NT2/D1 (cell line): ENCODE measurements around the gene ALDH2.
A peak's percentile ranks its signal among the peaks of the same experiment; 100 is the strongest.
"Not testable (repeated sequence)": the region's sequence is repeated elsewhere in the genome, so short reads cannot be mapped to it uniquely, and the experiment has no call there.

Source experiments
- DNase-seq: peaks from one replicate; pipeline ENCODE4 v3.0.0-alpha.2; 2011; ENCODE audit warnings: low read depth, low spot score
- H3K27me3 ChIP-seq: 2 replicates; pipeline ENCODE4 v1.6.0; 2011; ENCODE audit warnings: mild to moderate bottlenecking; ENCODE audit not compliant: insufficient read length, insufficient read depth
- H3K36me3 ChIP-seq: 2 replicates; pipeline ENCODE4 v1.6.1; 2011; ENCODE audit warnings: mild to moderate bottlenecking, low read length, mixed read lengths; ENCODE audit not compliant: insufficient read depth, insufficient read length
- H3K4me1 ChIP-seq: 2 replicates; pipeline ENCODE4 v1.5.1; 2011; ENCODE audit not compliant: insufficient read depth, insufficient read length
- H3K4me3 ChIP-seq: 2 replicates; pipeline ENCODE4 v1.5.1; 2011; ENCODE audit warnings: low read depth; ENCODE audit not compliant: insufficient read length
- H3K9ac ChIP-seq: 2 replicates; pipeline ENCODE4 v1.6.0; 2011; ENCODE audit warnings: low read depth; ENCODE audit not compliant: insufficient read length
- H3K9me3 ChIP-seq: 2 replicates; pipeline ENCODE4 v1.5.1; 2011; ENCODE audit warnings: mild to moderate bottlenecking, low read length; ENCODE audit not compliant: insufficient read depth
- SUZ12 ChIP-seq: IDR thresholded peaks from 2 replicates; pipeline ENCODE4 v1.6.1; 2011; ENCODE audit not compliant: insufficient read length, insufficient read depth; ENCODE audit errors: extremely low read depth
- YY1 ChIP-seq: IDR thresholded peaks from 2 replicates; pipeline ENCODE4 v1.6.1; 2011; ENCODE audit not compliant: insufficient read length, insufficient read depth
- ZNF274 ChIP-seq: IDR thresholded peaks from 2 replicates; pipeline ENCODE4 v1.6.1; 2011; ENCODE audit warnings: mild to moderate bottlenecking, low read depth, low read length

ALDH2 gene

DNA sequence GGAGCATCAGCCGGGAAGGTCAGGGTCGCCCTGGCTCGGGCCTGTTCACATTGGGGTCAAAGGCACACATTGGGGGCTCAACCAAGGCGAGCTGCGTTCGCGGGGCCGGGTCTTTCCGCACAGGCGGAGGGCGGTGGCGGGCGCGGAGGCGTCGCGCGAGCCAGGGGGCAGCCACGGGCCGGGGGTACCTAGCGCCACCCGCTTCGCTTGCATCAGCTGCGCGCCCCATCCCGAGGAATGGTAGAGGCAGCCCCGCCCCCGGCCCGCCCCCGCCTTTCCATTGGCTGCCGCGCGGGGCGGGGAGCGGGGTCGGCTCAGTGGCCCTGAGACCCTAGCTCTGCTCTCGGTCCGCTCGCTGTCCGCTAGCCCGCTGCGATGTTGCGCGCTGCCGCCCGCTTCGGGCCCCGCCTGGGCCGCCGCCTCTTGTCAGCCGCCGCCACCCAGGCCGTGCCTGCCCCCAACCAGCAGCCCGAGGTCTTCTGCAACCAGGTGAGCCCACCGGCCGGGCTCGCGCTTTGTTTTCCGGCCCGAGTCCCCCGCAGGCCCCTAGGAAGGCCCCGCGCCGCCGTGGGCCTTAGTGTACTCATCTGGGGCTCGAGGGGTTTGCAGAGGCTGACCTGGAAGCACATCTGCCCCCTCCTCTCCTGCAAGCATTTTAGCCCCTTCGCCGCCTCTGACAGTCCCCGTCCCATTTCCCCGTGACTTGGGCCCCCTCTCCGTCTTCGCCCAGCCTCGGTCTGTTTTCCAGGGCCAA is at the start of gene ALDH2:
TSS of gene ALDH2 (plus strand) at position 326 of the 754 bp plus-strand sequence. CDS start at position 376, 50 bp downstream.
- Histone ChIP-seq H3K4me3 (peak within 1 kb of the TSS; percentile 60), H3K27me3 (no peaks in the 10 kb centered on the region), H3K36me3 (peaks cover 17% of the 10 kb centered on the region), H3K9me3 (peaks cover 11% of the 10 kb centered on the region; the same call in 1 of the 2 replicates), H3K9ac (peak within 1 kb of the TSS; percentile 91), H3K4me1 (peaks cover 10% of the 10 kb centered on the region)
- DNase-seq = peak; percentile 66
- TF ChIP-seq YY1 = no peak
- TF ChIP-seq SUZ12 = no peak
- no peak for TF ChIP-seq ZNF274

DNA sequence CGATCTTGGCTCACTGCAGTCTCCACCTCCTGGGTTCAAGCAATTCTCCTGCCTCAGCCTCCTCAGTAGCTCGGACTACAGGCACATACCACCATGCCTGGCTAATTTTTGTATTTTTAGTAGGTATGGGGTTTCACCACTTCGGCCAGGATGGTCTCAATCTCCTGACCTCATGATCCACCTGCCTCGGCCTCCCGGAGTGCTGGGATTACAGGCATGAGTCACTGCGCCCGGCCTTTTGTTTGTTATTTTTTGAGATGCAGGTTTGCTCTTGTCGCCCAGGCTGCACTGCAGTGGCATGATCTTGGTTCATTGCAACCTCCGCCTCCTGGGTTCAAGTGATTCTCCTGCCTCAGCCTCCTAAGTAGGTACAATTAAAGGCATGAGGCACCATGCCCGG is 47.4 kb upstream of the ALDH2 start:
- H3K4me3 ChIP-seq, H3K27me3 ChIP-seq, H3K9me3 ChIP-seq, H3K4me1 ChIP-seq, H3K9ac ChIP-seq, DNase-seq: not testable (repeated sequence)
- H3K36me3 ChIP-seq = peaks cover 55% of the 10 kb centered on the region

DNA sequence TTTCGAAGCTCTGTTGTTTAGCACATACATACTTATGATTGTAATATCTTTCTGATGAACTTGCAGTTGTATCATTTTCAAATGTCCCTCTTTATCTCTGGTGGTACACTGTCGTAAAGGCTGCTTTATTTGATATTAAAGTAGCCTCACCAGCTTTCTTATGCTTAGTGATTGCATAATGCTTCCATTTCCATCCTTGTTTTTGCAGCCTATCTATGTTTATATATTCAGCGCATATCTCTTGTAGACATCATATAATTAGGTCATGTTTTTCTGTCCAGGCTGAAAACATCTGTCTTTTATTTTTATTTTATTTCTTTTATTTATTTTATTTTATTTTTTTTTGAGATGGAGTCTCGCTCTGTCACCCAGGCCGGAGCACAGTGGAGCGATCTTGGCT is 46.3 kb upstream of the ALDH2 start:
- Histone ChIP-seq H3K4me1 (no peaks in the 10 kb centered on the region), H3K36me3 (peaks cover 51% of the 10 kb centered on the region), H3K9ac (no peak overlapping the region), H3K9me3 (peaks cover 10% of the 10 kb centered on the region; the same call in 1 of the 2 replicates), H3K27me3 (no peaks in the 10 kb centered on the region), H3K4me3 (no peak overlapping the region)
- no peak for TF ChIP-seq ZNF274
- no peak for TF ChIP-seq SUZ12
- TF ChIP-seq YY1 = no peak
- no peak for DNase-seq

DNA sequence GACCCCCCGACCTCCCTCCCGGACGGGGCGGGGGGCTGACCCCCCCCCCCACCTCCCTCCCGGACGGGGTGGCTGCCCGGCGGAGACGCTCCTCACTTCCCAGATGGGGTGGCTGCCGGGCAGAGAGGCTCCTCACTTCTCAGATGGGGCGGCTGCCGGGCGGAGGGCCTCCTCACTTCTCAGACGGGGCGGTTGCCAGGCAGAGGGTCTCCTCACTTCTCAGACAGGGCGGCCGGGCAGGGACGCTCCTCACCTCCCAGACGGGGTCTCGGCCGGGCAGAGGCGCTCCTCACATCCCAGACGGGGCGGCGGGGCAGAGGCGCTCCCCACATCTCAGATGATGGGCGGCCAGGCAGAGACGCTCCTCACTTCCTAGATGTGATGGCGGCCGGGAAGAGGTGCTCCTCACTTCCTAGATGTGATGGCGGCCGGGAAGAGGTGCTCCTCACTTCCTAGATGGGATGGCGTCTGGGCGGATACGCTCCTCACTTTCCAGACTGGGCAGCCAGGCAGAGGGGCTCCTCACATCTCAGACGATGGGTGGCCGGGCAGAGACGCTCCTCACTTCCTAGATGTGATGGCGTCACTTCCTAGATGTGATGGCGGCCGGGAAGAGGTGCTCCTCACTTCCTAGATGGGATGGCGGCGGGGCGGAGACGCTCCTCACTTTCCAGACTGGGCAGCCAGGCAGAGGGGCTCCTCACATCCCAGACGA is 42.9 kb upstream of the ALDH2 start:
- H3K4me3 ChIP-seq, H3K27me3 ChIP-seq, H3K9ac ChIP-seq, H3K9me3 ChIP-seq, DNase-seq, H3K4me1 ChIP-seq: not testable (repeated sequence)
- peaks cover 37% of the 10 kb centered on the region for H3K36me3 ChIP-seq

DNA sequence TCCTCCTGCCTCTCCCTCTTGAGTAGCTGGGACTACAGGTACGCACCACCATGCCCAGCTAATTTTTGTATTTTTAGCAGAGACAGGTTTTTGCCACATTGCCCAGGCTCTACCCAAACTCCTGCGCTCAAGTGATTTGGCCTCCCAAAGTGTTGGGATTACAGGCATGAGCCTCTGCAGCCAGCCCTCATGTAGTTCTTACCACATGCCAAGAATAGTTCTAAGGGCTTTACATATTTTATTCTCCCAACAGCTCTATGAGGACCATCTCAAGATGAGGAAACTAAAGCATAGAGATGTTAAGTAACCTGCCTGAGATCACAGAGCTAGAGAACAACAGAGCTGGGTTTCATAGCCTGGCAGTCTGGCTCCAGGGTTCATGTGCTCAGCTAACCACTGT is 37.9 kb upstream of the ALDH2 start:
- peak; percentile 42 for DNase-seq
- TF ChIP-seq YY1 (no peak), ZNF274 (no peak), SUZ12 (no peak)
- Histone ChIP-seq H3K9ac (no peak overlapping the region), H3K36me3 (peaks cover 60% of the 10 kb centered on the region), H3K27me3 (no peaks in the 10 kb centered on the region), H3K4me1 (no peaks in the 10 kb centered on the region), H3K9me3 (no peaks in the 10 kb centered on the region; the same call in 1 of the 2 replicates), H3K4me3 (no peak overlapping the region)

DNA sequence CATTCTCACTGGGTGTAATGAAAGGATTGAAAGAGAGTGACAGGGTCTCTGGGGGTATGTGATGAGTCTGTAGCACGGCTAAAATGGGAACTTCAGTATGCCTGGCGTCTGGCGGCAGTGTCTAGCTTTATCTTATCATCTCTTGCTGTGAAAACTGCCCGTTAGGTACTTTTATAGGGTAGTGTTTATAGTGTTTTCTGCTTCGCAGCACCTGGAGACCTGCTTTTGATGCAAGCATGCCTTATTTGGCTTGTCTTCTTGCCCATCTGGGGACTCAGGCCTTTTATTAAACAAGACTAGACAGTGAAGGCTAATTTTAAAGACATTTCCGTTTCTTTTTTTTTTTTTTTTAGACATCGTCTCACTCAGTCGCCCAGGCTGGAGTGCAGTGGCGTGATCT is 36.3 kb upstream of the ALDH2 start:
- no peak overlapping the region for H3K9ac ChIP-seq
- no peaks in the 10 kb centered on the region for H3K4me1 ChIP-seq
- H3K4me3 ChIP-seq = no peak overlapping the region
- no peak for DNase-seq
- TF ChIP-seq YY1 = no peak
- no peak for TF ChIP-seq SUZ12
- no peaks in the 10 kb centered on the region for H3K9me3 ChIP-seq
- no peaks in the 10 kb centered on the region for H3K27me3 ChIP-seq
- peaks cover 60% of the 10 kb centered on the region for H3K36me3 ChIP-seq

DNA sequence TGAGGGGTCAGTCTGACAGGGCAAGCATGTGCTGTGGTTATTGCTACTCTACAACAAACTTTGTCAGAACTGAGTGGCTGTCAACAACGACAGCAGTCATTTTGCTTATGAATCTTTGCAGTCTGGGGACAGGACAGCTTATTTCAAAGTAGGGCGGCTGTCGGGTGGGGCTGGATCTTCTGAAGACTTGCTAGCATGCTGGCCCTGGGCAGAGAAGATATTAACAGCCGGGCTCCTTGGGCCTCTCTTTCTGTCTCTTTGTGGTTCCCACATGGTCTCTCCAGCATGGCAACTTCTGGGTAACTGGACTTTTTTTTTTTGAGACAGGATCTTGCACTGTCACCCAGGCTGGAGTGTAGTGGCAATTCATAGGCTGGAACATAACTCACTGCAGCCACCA is 33.9 kb upstream of the ALDH2 start:
- TF ChIP-seq YY1 (no peak), ZNF274 (no peak), SUZ12 (no peak)
- no peak for DNase-seq
- H3K9ac ChIP-seq = no peak overlapping the region
- no peaks in the 10 kb centered on the region for H3K9me3 ChIP-seq
- H3K4me1 ChIP-seq = no peaks in the 10 kb centered on the region
- H3K27me3 ChIP-seq = no peaks in the 10 kb centered on the region
- no peak overlapping the region for H3K4me3 ChIP-seq
- H3K36me3 ChIP-seq = peaks cover 65% of the 10 kb centered on the region
